Uterine smooth muscle cell (primary cell): ENCODE data around the gene UGT1A3. TPM values are rescaled to one million over a fixed set of nuclear protein-coding genes. Genes with fewer than 3 reads are reported as not detected.

Experiments used
- total RNA-seq: library from RNA; depleted of rRNA; stranded (reverse); fragments of >200 nt; gene quantifications from 2 replicates; pipeline ENCODE4 v1.2.3, GENCODE V29; 2014

UGT1A3 gene
- not detected in 2 replicates for total RNA-seq

GRCh38 chr2:233728723-233729301, at the start of gene UGT1A3:
Gene UGT1A3, plus strand, starts transcription at chr2:233729042. Its CDS starts 85 bp downstream, at chr2:233729127.

GRCh38 chr2:233681521-233682099, 47.2 kb upstream of the UGT1A3 start, which contains the start of gene UGT1A7:
Gene UGT1A7, plus strand, starts transcription at chr2:233681901. Its CDS starts 37 bp downstream, at chr2:233681938.

GRCh38 chr2:233692648-233693047, 36.2 kb upstream of the UGT1A3 start, which contains the start of gene UGT1A6:
Gene UGT1A6, plus strand, starts transcription at chr2:233692890. Its CDS starts 115 bp downstream, at chr2:233693005.

GRCh38 chr2:233712611-233713261, 16.1 kb upstream of the UGT1A3 start, which contains the start of gene UGT1A5:
Gene UGT1A5, plus strand, starts transcription at chr2:233712907. Its CDS starts 85 bp downstream, at chr2:233712992.

GRCh38 chr2:233718552-233718951, 10.3 kb upstream of the UGT1A3 start, which contains the start of gene UGT1A4:
Gene UGT1A4, plus strand, starts transcription at chr2:233718736. Its CDS starts 85 bp downstream, at chr2:233718821.

GRCh38 chr2:233760043-233760442, 31.2 kb downstream of the UGT1A3 start, which contains the start of gene UGT1A1:
Gene UGT1A1, plus strand, starts transcription at chr2:233760270. Its CDS starts 18 bp downstream, at chr2:233760288.

GRCh38 chr2:233778030-233778429, 49.2 kb downstream of the UGT1A3 start, which contains the start of gene MROH2A:
Gene MROH2A, plus strand, starts transcription at chr2:233778330. Its CDS starts 1,029 bp downstream, at chr2:233779359.

Other genes starting within 250 kb of the UGT1A3 start
- 38.4 and 46.9 TPM in 2 replicates for gene USP40, start 162.3 kb upstream of the UGT1A3 start, total RNA-seq
- 0.12 TPM in 1 of 2 replicates, not detected in the other for gene UGT1A8, start 111.4 kb upstream of the UGT1A3 start, total RNA-seq
- gene UGT1A10, start 92.6 kb upstream of the UGT1A3 start, total RNA-seq: 0.11 TPM in 1 of 2 replicates, not detected in the other
- not detected in 2 replicates for gene UGT1A9, start 57.1 kb upstream of the UGT1A3 start, total RNA-seq
- not detected in 2 replicates for gene UGT1A7, start 47.1 kb upstream of the UGT1A3 start, total RNA-seq
- gene UGT1A6, start 36.2 kb upstream of the UGT1A3 start, total RNA-seq: not detected in 2 replicates
- gene UGT1A5, start 16.1 kb upstream of the UGT1A3 start, total RNA-seq: not detected in 2 replicates
- gene UGT1A4, start 10.3 kb upstream of the UGT1A3 start, total RNA-seq: not detected in 2 replicates
- gene UGT1A1, start 31.2 kb downstream of the UGT1A3 start, total RNA-seq: not detected in 2 replicates
- not detected in 2 replicates for gene MROH2A, start 49.3 kb downstream of the UGT1A3 start, total RNA-seq
- gene HJURP, start 125.5 kb downstream of the UGT1A3 start, total RNA-seq: 15.7 and 46.5 TPM in 2 replicates
- gene TRPM8, start 188.3 kb downstream of the UGT1A3 start, total RNA-seq: 0.12 TPM in 1 of 2 replicates, not detected in the other